SK-N-MC (cell line): ENCODE results near the gene ANKS1A.

ENCODE experiments used
- DNase-seq: peaks from one replicate; pipeline ENCODE4 v3.0.0-alpha.2; 2011; ENCODE audit warnings: low read depth, low spot score
- H3K27ac ChIP-seq: fragments of 200-600 bp; sonication (generic); 2 replicates; pipeline ENCODE4 v1.5.1; 2016; ENCODE audit warnings: mixed run types
- H3K36me3 ChIP-seq: fragments of 200-600 bp; sonication (generic); 2 replicates; pipeline ENCODE4 v1.6.1; 2017; ENCODE audit warnings: antibody characterized with exemption, low read length, mixed read lengths; ENCODE audit not compliant: insufficient read depth
- H3K4me3 ChIP-seq: fragments of 200-600 bp; sonication (generic); 2 replicates; pipeline ENCODE4 v1.5.1; 2016
- H3K9ac ChIP-seq: fragments of 200-600 bp; sonication (generic); 2 replicates; pipeline ENCODE4 v1.8.0; 2017; ENCODE audit warnings: mixed run types, mixed read lengths; ENCODE audit not compliant: insufficient read length
- H3K9me3 ChIP-seq: fragments of 200-600 bp; sonication (generic); 2 replicates; pipeline ENCODE4 v1.6.1; 2017; ENCODE audit warnings: low read depth, mild to moderate bottlenecking, antibody characterized with exemption, low read length, moderate library complexity, mixed read lengths
- EZH2 ChIP-seq: fragments of 200-600 bp; sonication (generic); IDR thresholded peaks from one replicate; pipeline ENCODE4 v1.6.1; 2017; ENCODE audit warnings: antibody characterized with exemption
- FOXP2 ChIP-seq: optimal IDR thresholded peaks from 2 replicates; pipeline ENCODE3; 2011; ENCODE audit warnings: mild to moderate bottlenecking, moderate library complexity; ENCODE audit not compliant: insufficient read depth; ENCODE audit errors: extremely low read length, control extremely low read depth
- POLR2AphosphoS5 ChIP-seq: IDR thresholded peaks from 2 replicates; pipeline ENCODE4 v1.6.1; 2012; ENCODE audit warnings: mild to moderate bottlenecking, low read depth, low read length, borderline replicate concordance

The ANKS1A gene

DNA sequence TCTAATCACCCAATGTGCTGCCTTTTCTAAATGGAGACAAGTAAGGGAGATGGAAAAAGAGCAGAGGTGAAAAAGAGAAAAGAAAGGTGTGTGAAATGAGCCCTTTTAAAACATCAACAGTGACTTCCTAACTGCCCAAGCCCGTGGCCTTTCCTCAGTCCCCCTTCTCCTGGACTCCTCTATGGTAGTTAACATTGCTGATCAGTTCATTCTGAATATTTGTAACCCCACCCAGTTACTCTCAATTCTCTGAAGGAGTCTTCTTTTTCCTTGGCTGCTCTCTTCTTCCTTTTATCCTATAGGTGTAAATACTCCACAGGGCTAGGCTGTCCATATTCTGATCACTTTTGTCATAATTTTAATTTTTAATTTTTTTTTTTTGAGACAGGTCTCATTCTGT, 28.3 kb upstream of the ANKS1A start:
- H3K36me3 ChIP-seq = peaks cover 68% of the 10 kb centered on the region
- DNase-seq = no peak
- no peak overlapping the region for H3K4me3 ChIP-seq
- H3K27ac ChIP-seq = no peak overlapping the region
- H3K9ac ChIP-seq = no peak overlapping the region
- H3K9me3 ChIP-seq = no peaks in the 10 kb centered on the region
- TF ChIP-seq FOXP2 (no peak), POLR2AphosphoS5 (no peak)

- TF ChIP-seq FOXP2 = no peak
- Histone ChIP-seq H3K9me3 (no peaks in the 10 kb centered on the region), H3K36me3 (peaks cover 47% of the 10 kb centered on the region), H3K27ac (no peak overlapping the region), H3K9ac (no peak overlapping the region), H3K4me3 (no peak overlapping the region)
- no peak for DNase-seq
Measured at GRCh38 chr6:34864007-34864406, 25.0 kb upstream of the ANKS1A start.

DNA sequence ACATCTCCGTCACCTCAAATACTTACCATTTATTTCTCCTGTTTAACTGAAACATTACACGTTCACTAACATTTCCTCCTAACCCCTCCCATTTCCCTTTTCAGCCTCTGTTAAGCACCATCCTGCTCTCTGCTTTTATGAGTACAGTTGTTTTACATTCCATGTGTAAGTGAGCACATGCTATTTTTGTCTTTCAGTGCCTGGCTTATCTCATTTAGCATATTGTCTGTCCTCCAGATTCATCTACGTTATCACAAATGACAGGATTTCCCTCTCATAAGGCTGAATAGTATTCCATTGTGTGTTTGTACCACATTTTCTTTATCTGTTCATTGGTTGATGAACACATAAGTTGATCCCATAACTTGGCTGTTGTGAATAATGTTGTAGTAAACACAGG, 23.9 kb upstream of the ANKS1A start:
- TF ChIP-seq POLR2AphosphoS5 = no peak
- DNase-seq = no peak
- Histone ChIP-seq H3K36me3 (peaks cover 42% of the 10 kb centered on the region), H3K27ac (peak overlapping the region; percentile 46; the same call in 1 of the 2 replicates), H3K9me3 (no peaks in the 10 kb centered on the region), H3K9ac (peak overlapping the region; percentile 41), H3K4me3 (no peak overlapping the region)

DNA sequence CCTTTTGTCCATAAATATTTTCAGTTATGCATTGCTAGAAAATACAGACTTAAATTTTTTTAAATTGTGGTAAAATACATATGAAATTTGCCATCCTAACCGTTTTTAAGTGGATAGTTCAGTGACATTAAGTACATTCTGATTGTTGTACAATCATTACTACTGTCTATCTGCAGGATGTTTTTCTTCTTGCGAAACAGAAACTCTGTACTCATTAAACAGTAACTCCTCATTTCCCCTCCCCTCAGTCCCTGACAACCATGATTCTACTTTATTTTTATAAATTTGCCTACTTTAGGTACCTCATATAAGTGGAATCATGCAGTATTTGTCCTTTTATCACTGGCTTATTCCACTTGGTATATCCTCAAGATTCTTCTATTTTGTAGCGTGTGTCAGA, 22.5 kb upstream of the ANKS1A start:
- Histone ChIP-seq H3K4me3 (no peak overlapping the region), H3K9me3 (no peaks in the 10 kb centered on the region), H3K9ac (no peak overlapping the region), H3K36me3 (peaks cover 47% of the 10 kb centered on the region), H3K27ac (no peak overlapping the region)
- no peak for TF ChIP-seq POLR2AphosphoS5
- TF ChIP-seq FOXP2 = no peak
- no peak for TF ChIP-seq EZH2
- DNase-seq = no peak

GRCh38 chr6:34867484-34867883, 21.6 kb upstream of the ANKS1A start:
- no peak overlapping the region for H3K9ac ChIP-seq
- no peak overlapping the region for H3K27ac ChIP-seq
- H3K4me3 ChIP-seq = no peak overlapping the region
- peaks cover 56% of the 10 kb centered on the region for H3K36me3 ChIP-seq
- DNase-seq = no peak
- no peaks in the 10 kb centered on the region for H3K9me3 ChIP-seq
- TF ChIP-seq EZH2 (no peak), FOXP2 (no peak), POLR2AphosphoS5 (no peak)

DNA sequence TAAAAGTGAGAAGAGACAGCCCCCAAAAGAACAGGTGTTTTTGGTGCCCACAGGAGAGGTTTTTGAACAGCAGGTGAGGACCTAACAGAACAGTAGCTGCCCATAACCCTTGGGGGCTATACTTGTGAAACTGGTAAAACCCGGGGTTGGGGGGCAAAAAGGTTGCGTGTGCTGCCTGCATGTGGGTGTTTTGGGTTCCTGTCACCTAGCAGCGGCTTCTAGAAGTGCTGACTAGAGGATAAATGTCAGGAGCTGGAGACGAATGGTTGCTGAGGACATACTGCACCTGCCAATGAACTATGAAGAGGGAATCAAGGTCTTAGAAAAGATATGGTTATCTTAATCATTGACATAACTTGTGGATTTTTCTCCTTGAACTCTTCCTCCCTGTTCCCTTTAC, 17.2 kb upstream of the ANKS1A start:
- Histone ChIP-seq H3K27ac (no peak overlapping the region), H3K9ac (no peak overlapping the region), H3K36me3 (peaks cover 57% of the 10 kb centered on the region), H3K4me3 (no peak overlapping the region), H3K9me3 (no peaks in the 10 kb centered on the region)
- no peak for DNase-seq
- TF ChIP-seq POLR2AphosphoS5 = no peak
- no peak for TF ChIP-seq FOXP2
- no peak for TF ChIP-seq EZH2

DNA sequence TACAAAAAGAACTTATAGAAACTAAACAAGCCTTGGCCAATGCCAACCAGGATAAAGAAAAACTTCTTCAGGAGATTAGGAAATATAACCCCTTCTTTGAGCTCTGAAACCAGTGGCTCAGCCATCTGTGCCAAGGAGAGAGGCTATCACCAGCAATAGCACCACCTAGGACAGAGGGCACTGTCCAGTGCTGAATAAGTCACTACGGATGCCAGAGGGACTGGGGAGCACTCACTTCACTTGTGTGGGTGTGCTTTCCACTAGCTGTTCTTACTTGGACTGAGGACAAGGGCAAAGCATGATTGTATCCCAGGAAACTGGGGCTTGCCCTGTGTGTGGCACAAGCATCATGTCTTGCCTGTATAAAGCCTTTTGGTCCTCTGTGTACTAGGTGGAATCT, 16.7 kb upstream of the ANKS1A start:
- no peak for DNase-seq
- no peak overlapping the region for H3K27ac ChIP-seq
- no peak overlapping the region for H3K9ac ChIP-seq
- TF ChIP-seq FOXP2 = no peak
- TF ChIP-seq POLR2AphosphoS5 = no peak
- no peak for TF ChIP-seq EZH2
- H3K4me3 ChIP-seq = no peak overlapping the region
- H3K36me3 ChIP-seq = peaks cover 58% of the 10 kb centered on the region
- H3K9me3 ChIP-seq = no peaks in the 10 kb centered on the region

DNA sequence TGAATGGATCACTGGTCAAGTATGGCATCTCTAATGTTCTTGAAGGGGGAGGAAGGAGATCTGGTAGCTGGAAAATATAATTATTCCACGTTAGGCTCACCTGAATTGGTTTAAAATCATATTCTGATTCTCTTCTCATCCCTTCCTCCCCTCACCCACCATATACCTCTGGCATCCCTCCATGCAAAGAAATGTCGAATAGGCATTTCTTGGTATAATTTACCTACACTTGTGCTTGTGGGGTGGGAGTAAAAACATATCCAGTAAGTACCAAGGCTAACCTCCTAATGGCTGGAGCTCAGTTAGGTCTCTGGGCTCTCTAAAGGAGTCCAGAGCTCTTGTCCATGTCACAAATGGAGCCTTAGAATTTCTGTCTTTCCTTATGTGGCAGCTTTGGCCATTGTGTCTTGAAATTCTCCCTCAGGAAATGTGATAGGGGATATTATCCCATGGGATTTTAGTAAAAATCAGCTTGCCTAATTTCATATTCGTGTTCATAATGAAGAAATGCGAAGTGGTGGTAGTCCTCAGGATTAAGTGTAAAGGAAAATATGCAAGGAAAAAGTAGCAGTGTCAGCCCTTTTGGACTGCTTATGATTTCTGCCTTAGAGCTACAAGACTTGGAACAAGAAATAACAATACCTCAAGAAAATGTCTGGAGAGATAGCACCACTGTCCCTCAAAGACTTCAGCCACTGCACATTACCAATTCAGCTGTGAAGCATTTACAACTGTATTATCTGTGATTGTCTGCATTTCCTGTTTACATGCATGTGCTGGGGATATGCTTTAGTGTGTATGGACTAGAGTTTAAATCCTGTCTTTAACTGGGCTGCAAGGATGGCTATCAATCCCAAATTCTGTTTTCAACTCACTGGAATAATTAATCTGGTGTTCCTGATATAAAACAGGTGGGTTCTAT, 13.5 kb upstream of the ANKS1A start:
- TF ChIP-seq POLR2AphosphoS5 (no peak), FOXP2 (no peak), EZH2 (no peak)
- Histone ChIP-seq H3K4me3 (no peak overlapping the region), H3K27ac (peak overlapping the region; percentile 47), H3K36me3 (peaks cover 56% of the 10 kb centered on the region), H3K9me3 (no peaks in the 10 kb centered on the region), H3K9ac (no peak overlapping the region)
- no peak for DNase-seq

- Histone ChIP-seq H3K27ac (no peak overlapping the region), H3K36me3 (peaks cover 47% of the 10 kb centered on the region), H3K4me3 (no peak overlapping the region), H3K9me3 (no peaks in the 10 kb centered on the region), H3K9ac (no peak overlapping the region)
- no peak for TF ChIP-seq FOXP2
- no peak for TF ChIP-seq EZH2
- TF ChIP-seq POLR2AphosphoS5 = no peak
- DNase-seq = no peak
Measured at GRCh38 chr6:34876472-34876871, 12.6 kb upstream of the ANKS1A start.
